Measurements from ENCODE around the gene CYP24A1. TPM values are rescaled to one million over a fixed set of nuclear protein-coding genes. Genes with fewer than 3 reads are reported as not detected.

Gene CYP24A1
- total and polyA plus RNA-seq, 2 of the 13 experiments (the other 11 are each of a cell fraction or from before 2014, with no cell fraction given) = 9.4 to 32.7 TPM

DNA sequence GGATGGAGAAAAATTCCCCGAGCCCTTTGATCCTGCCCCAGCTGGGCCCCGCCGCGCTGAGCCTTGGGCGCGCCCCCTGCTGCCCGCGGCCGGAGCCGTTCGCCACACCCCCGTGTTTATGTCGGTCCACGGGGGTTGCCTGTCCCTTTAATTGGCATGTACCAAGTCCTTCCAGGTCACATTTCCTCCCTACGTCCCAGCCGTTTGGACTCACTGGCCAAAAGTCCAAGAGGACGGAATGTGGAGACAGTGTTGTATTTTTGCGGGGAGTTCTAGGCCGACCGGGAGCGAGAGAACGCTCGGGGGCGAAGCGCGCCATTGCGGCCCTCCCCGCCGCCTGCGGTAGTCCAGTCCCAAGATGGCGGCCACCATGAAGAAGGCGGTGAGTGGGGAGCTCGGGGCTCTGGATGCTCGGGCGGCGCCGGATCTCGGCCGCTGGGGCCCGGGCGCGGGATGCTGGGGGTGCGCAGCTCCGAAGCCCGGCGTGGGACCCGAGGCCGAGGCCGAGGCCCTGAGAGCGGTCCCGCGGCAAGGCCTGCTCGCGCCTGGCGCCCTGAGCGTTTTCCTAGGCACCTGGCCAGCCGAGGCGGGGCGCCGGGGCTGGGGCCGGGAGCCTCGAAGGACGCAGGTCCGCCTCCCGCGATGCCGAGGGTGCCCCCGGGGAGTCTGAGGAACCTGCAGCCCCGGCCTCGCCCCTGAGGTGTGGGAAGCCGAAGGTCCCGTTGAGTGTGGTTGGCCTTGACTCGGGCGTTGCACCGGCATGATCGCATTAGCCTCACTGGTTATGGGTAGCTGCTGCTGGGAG, 34.2 kb upstream of the CYP24A1 start, which contains the start of gene PFDN4 (continued):
- TF ChIP-seq REXO4 (CRISPR knock-in tag; IDR thresholded peaks at IDR 0.05; ENCODE audit: borderline replicate concordance) = peak; percentile 55; the same call in 1 of the 2 replicates
- peak; percentile 57 for TF ChIP-seq ZNF782 (CRISPR knock-in tag; IDR thresholded peaks at IDR 0.05; ENCODE audit: borderline replicate concordance)
- peak; percentile 86 for TF ChIP-seq THAP11 (CRISPR knock-in tag; IDR thresholded peaks at IDR 0.05)
- peak; percentile 91 for TF ChIP-seq TGIF2 (CRISPR knock-in tag; IDR thresholded peaks at IDR 0.05)
- no peak for TF ChIP-seq ZBTB8A (CRISPR knock-in tag; IDR thresholded peaks at IDR 0.05; ENCODE audit: borderline replicate concordance, low read depth)
- TF ChIP-seq EED (CRISPR knock-in tag; IDR thresholded peaks at IDR 0.05) = peak; percentile 100
- TF ChIP-seq HNRNPUL1 (IDR thresholded peaks at IDR 0.05; ENCODE audit: low read depth, low read length) = no peak
- 0 out of 2 replicates have a peak, but pooled peaks have one; percentile 91 for TF ChIP-seq XBP1 (CRISPR knock-in tag; IDR thresholded peaks at IDR 0.05)
- TF ChIP-seq, protein P1, sequence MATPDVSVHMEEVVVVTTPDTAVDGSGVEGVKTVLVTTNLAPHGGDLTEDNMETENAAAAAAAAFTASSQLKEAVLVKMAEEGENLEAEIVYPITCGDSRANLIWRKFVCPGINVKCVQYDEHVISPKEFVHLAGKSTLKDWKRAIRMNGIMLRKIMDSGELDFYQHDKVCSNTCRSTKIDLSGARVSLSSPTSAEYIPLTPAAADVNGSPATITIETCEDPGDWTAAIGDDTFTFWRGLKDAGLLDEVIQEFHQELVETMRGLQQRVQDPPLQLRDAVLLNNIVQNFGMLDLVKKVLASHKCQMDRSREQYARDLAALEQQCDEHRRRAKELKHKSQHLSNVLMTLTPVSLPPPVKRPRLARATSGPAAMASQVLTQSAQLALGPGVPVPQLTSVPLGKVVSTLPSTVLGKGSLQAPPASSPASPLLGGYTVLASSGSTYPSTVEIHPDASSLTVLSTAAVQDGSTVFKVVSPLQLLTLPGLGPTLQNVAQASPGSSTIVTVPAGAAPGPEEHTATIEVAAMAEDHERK (CRISPR knock-in tag; IDR thresholded peaks at IDR 0.05; ENCODE audit: low read depth) = 0 out of 2 replicates have a peak, but pooled peaks have one; percentile 1
- TF ChIP-seq ZNF230 (CRISPR knock-in tag; IDR thresholded peaks at IDR 0.05) = no peak
- TF ChIP-seq, protein P2, sequence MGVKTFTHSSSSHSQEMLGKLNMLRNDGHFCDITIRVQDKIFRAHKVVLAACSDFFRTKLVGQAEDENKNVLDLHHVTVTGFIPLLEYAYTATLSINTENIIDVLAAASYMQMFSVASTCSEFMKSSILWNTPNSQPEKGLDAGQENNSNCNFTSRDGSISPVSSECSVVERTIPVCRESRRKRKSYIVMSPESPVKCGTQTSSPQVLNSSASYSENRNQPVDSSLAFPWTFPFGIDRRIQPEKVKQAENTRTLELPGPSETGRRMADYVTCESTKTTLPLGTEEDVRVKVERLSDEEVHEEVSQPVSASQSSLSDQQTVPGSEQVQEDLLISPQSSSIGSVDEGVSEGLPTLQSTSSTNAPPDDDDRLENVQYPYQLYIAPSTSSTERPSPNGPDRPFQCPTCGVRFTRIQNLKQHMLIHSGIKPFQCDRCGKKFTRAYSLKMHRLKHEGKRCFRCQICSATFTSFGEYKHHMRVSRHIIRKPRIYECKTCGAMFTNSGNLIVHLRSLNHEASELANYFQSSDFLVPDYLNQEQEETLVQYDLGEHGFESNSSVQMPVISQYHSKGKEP (CRISPR knock-in tag; IDR thresholded peaks at IDR 0.05) = peak; percentile 74; the same call in 1 of the 2 replicates
- TF ChIP-seq ZMYM2 (CRISPR knock-in tag; IDR thresholded peaks at IDR 0.05) = 0 out of 2 replicates have a peak, but pooled peaks have one; percentile 63
- peak; percentile 82; the same call in 1 of the 2 replicates for TF ChIP-seq U2AF2 (IDR thresholded peaks at IDR 0.05; ENCODE audit: low read depth, low read length)
- peak; percentile 100 for TF ChIP-seq FOXK1 (CRISPR knock-in tag; IDR thresholded peaks at IDR 0.05; ENCODE audit: borderline replicate concordance, low read depth)
- TF ChIP-seq, protein P3, sequence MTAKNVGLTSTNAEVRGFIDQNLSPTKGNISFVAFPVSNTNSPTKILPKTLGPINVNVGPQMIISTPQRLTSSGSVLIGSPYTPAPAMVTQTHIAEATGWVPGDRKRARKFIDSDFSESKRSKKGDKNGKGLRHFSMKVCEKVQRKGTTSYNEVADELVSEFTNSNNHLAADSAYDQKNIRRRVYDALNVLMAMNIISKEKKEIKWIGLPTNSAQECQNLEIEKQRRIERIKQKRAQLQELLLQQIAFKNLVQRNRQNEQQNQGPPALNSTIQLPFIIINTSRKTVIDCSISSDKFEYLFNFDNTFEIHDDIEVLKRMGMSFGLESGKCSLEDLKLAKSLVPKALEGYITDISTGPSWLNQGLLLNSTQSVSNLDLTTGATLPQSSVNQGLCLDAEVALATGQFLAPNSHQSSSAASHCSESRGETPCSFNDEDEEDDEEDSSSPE (CRISPR knock-in tag; IDR thresholded peaks at IDR 0.05) = peak; percentile 77
- peak; percentile 66; the same call in 1 of the 2 replicates for TF ChIP-seq ZNF274 (CRISPR knock-in tag; IDR thresholded peaks at IDR 0.05)
- peak; percentile 86 for TF ChIP-seq POGZ (CRISPR knock-in tag; IDR thresholded peaks at IDR 0.05)
- peak; percentile 59; the same call in 1 of the 2 replicates for TF ChIP-seq ZNF121 (CRISPR knock-in tag; IDR thresholded peaks at IDR 0.05)
- TF ChIP-seq GLI4 (CRISPR knock-in tag; IDR thresholded peaks at IDR 0.05; ENCODE audit: borderline replicate concordance) = peak; percentile 97
- peak; percentile 80 for TF ChIP-seq HNF4A (CRISPR knock-in tag; IDR thresholded peaks at IDR 0.05)
- TF ChIP-seq, protein P4, sequence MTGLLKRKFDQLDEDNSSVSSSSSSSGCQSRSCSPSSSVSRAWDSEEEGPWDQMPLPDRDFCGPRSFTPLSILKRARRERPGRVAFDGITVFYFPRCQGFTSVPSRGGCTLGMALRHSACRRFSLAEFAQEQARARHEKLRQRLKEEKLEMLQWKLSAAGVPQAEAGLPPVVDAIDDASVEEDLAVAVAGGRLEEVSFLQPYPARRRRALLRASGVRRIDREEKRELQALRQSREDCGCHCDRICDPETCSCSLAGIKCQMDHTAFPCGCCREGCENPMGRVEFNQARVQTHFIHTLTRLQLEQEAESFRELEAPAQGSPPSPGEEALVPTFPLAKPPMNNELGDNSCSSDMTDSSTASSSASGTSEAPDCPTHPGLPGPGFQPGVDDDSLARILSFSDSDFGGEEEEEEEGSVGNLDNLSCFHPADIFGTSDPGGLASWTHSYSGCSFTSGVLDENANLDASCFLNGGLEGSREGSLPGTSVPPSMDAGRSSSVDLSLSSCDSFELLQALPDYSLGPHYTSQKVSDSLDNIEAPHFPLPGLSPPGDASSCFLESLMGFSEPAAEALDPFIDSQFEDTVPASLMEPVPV (CRISPR knock-in tag; IDR thresholded peaks at IDR 0.05) = peak; percentile 83
- TF ChIP-seq ZNF557 (CRISPR knock-in tag; IDR thresholded peaks at IDR 0.05) = peak; percentile 96; the same call in 1 of the 2 replicates
- no peak for TF ChIP-seq CHD4 (IDR thresholded peaks at IDR 0.05; ENCODE audit: borderline replicate concordance, low read length)
- no peak for TF ChIP-seq NBN (conservative IDR thresholded peaks at IDR 0.05)
- peak; percentile 95 for TF ChIP-seq TARDBP (CRISPR knock-in tag; IDR thresholded peaks at IDR 0.05)
